ENCODE data around the gene FAM131A.
A peak's percentile ranks its signal among the peaks of the same experiment; 100 is the strongest.

The FAM131A gene

GRCh38 chr3:184325269-184325668 is 12.1 kb upstream of the FAM131A start:
- Mint-ChIP-seq H3K9me3 (no peaks in the 10 kb centered on the region), H3K4me1 (ENCODE audit: low read depth in 2 of 2) (peaks cover 3 to 13% of the 10 kb centered on the region in 2 donors), H3K36me3 (ENCODE audit: insufficient read depth) (peaks cover 93% of the 10 kb centered on the region), H3K27me3 (no peaks in the 10 kb centered on the region), H3K4me3 (no peak overlapping the region), H3K27ac (peak overlapping the region in 1 of 2 donors; percentile 30)
- DNase-seq = no peak
- ATAC-seq (replicated peaks) = no peak

GRCh38 chr3:184325715-184326369 is 11.6 kb upstream of the FAM131A start:
- no peak overlapping the region for H3K27ac Mint-ChIP-seq
- DNase-seq (no peak), ATAC-seq (replicated peaks) (no peak)
- no peaks in the 10 kb centered on the region for H3K9me3 Mint-ChIP-seq
- H3K36me3 Mint-ChIP-seq (ENCODE audit: insufficient read depth) = peaks cover 92% of the 10 kb centered on the region
- H3K4me3 Mint-ChIP-seq = no peak overlapping the region
- no peaks in the 10 kb centered on the region for H3K27me3 Mint-ChIP-seq
- H3K4me1 Mint-ChIP-seq (ENCODE audit: low read depth in 2 of 2) = peaks cover 3 to 13% of the 10 kb centered on the region in 2 donors

- DNase-seq = no peak
- peaks cover 8 to 10% of the 10 kb centered on the region in 2 donors for H3K4me1 Mint-ChIP-seq (ENCODE audit: low read depth in 2 of 2)
- H3K27me3 Mint-ChIP-seq = no peaks in the 10 kb centered on the region
- no peak overlapping the region for H3K4me3 Mint-ChIP-seq
- H3K36me3 Mint-ChIP-seq (ENCODE audit: insufficient read depth) = peaks cover 88% of the 10 kb centered on the region
- H3K27ac Mint-ChIP-seq = no peak overlapping the region
- no peaks in the 10 kb centered on the region for H3K9me3 Mint-ChIP-seq
- ATAC-seq (replicated peaks) = no peak
Observed at GRCh38 chr3:184327171-184327570, 10.2 kb upstream of the FAM131A start.

GRCh38 chr3:184328516-184328915 is 8.9 kb upstream of the FAM131A start:
- Mint-ChIP-seq H3K4me3 (peak overlapping the region in 1 of 2 donors; percentile 8), H3K4me1 (ENCODE audit: low read depth in 2 of 2) (peaks cover 9 to 10% of the 10 kb centered on the region in 2 donors), H3K27ac (peak overlapping the region in 1 of 2 donors; percentile 0), H3K36me3 (ENCODE audit: insufficient read depth) (peaks cover 90% of the 10 kb centered on the region), H3K27me3 (no peaks in the 10 kb centered on the region), H3K9me3 (no peaks in the 10 kb centered on the region)
- DNase-seq (no peak), ATAC-seq (replicated peaks) (no peak)

GRCh38 chr3:184332370-184333090 is 4.9 kb upstream of the FAM131A start:
- DNase-seq (no peak), ATAC-seq (replicated peaks) (no peak)
- Mint-ChIP-seq H3K4me3 (no peak overlapping the region), H3K9me3 (no peaks in the 10 kb centered on the region), H3K36me3 (ENCODE audit: insufficient read depth) (peaks cover 77% of the 10 kb centered on the region), H3K27me3 (no peaks in the 10 kb centered on the region), H3K27ac (peak overlapping the region; percentile 73 to 75), H3K4me1 (ENCODE audit: low read depth in 2 of 2) (peaks cover 30 to 31% of the 10 kb centered on the region in 2 donors)

- Mint-ChIP-seq H3K27ac (peak overlapping the region; percentile 73 to 75), H3K36me3 (ENCODE audit: insufficient read depth) (peaks cover 70% of the 10 kb centered on the region), H3K4me1 (ENCODE audit: low read depth in 2 of 2) (peaks cover 36% of the 10 kb centered on the region in 2 donors), H3K27me3 (no peaks in the 10 kb centered on the region), H3K9me3 (no peaks in the 10 kb centered on the region), H3K4me3 (no peak overlapping the region)
- ATAC-seq (replicated peaks) = no peak
- no peak for DNase-seq
Observed at GRCh38 chr3:184333190-184333589, 4.2 kb upstream of the FAM131A start.

- peaks cover 36% of the 10 kb centered on the region in 2 donors for H3K4me1 Mint-ChIP-seq (ENCODE audit: low read depth in 2 of 2)
- peak overlapping the region; percentile 73 to 75 for H3K27ac Mint-ChIP-seq
- no peak overlapping the region for H3K4me3 Mint-ChIP-seq
- DNase-seq (no peak), ATAC-seq (replicated peaks) (no peak)
- H3K36me3 Mint-ChIP-seq (ENCODE audit: insufficient read depth) = peaks cover 65% of the 10 kb centered on the region
- no peaks in the 10 kb centered on the region for H3K27me3 Mint-ChIP-seq
- H3K9me3 Mint-ChIP-seq = no peaks in the 10 kb centered on the region
Observed at GRCh38 chr3:184333700-184334099, 3.7 kb upstream of the FAM131A start.

GRCh38 chr3:184334470-184335158 is 2.8 kb upstream of the FAM131A start:
- H3K27me3 Mint-ChIP-seq = no peaks in the 10 kb centered on the region
- DNase-seq (peak; percentile 16 to 30 (median 26)), ATAC-seq (replicated peaks) (peak; percentile 31)
- H3K9me3 Mint-ChIP-seq = no peaks in the 10 kb centered on the region
- H3K27ac Mint-ChIP-seq = peak overlapping the region; percentile 73 to 75
- H3K4me3 Mint-ChIP-seq = peak overlapping the region; percentile 20 to 85
- peaks cover 35 to 36% of the 10 kb centered on the region in 2 donors for H3K4me1 Mint-ChIP-seq (ENCODE audit: low read depth in 2 of 2)
- H3K36me3 Mint-ChIP-seq (ENCODE audit: insufficient read depth) = peaks cover 56% of the 10 kb centered on the region

- DNase-seq = no peak
- no peaks in the 10 kb centered on the region for H3K9me3 Mint-ChIP-seq
- peaks cover 49% of the 10 kb centered on the region for H3K36me3 Mint-ChIP-seq (ENCODE audit: insufficient read depth)
- no peaks in the 10 kb centered on the region for H3K27me3 Mint-ChIP-seq
- ATAC-seq (replicated peaks) = no peak
- H3K4me3 Mint-ChIP-seq = peak overlapping the region; percentile 85
- H3K27ac Mint-ChIP-seq = peak overlapping the region; percentile 73 to 75
- H3K4me1 Mint-ChIP-seq (ENCODE audit: low read depth in 2 of 2) = peaks cover 35 to 36% of the 10 kb centered on the region in 2 donors
Observed at GRCh38 chr3:184335291-184335660, 2.1 kb upstream of the FAM131A start.

GRCh38 chr3:184335661-184336546 is 1.5 kb upstream of the FAM131A start:
- Mint-ChIP-seq H3K36me3 (ENCODE audit: insufficient read depth) (peaks cover 47% of the 10 kb centered on the region), H3K4me1 (ENCODE audit: low read depth in 2 of 2) (peaks cover 35 to 36% of the 10 kb centered on the region in 2 donors), H3K4me3 (peak overlapping the region; percentile 85), H3K9me3 (no peaks in the 10 kb centered on the region), H3K27ac (peak overlapping the region; percentile 73 to 91), H3K27me3 (no peaks in the 10 kb centered on the region)
- ATAC-seq (replicated peaks) (peak; percentile 81), DNase-seq (peak; percentile 86 to 92 (median 91))

- ATAC-seq (replicated peaks) (no peak), DNase-seq (no peak)
- H3K36me3 Mint-ChIP-seq (ENCODE audit: insufficient read depth) = peaks cover 42% of the 10 kb centered on the region
- H3K27me3 Mint-ChIP-seq = no peaks in the 10 kb centered on the region
- H3K9me3 Mint-ChIP-seq = no peaks in the 10 kb centered on the region
- peaks cover 31 to 35% of the 10 kb centered on the region in 2 donors for H3K4me1 Mint-ChIP-seq (ENCODE audit: low read depth in 2 of 2)
- H3K4me3 Mint-ChIP-seq = peak overlapping the region; percentile 85
- H3K27ac Mint-ChIP-seq = peak overlapping the region; percentile 73 to 91
Observed at GRCh38 chr3:184336547-184337398, 627 bp upstream of the FAM131A start.

- Mint-ChIP-seq H3K4me1 (ENCODE audit: low read depth in 2 of 2) (peaks cover 31 to 35% of the 10 kb centered on the region in 2 donors), H3K9me3 (no peaks in the 10 kb centered on the region), H3K4me3 (peak overlapping the region in 1 of 2 donors; percentile 25), H3K36me3 (ENCODE audit: insufficient read depth) (peaks cover 32% of the 10 kb centered on the region), H3K27me3 (no peaks in the 10 kb centered on the region), H3K27ac (no peak overlapping the region)
- ATAC-seq (replicated peaks) = no peak
- DNase-seq = no peak
Observed at GRCh38 chr3:184337981-184338380, 581 bp downstream of the FAM131A start.

Data from effector memory CD8-positive, alpha-beta T cell (primary cell).